Ovary (tissue), 9 donors: Measurements from ENCODE around the gene LRP1. TPM values are rescaled to one million over a fixed set of nuclear protein-coding genes. Genes with fewer than 3 reads are reported as not detected.

Experiments
- DNase-seq, 5 donors: peaks; one replicate each; pipeline ENCODE4 v3.0.0-alpha.2; 2019 to 2020
- H3K27ac ChIP-seq, 2 donors: fragments of 200-600 bp; one replicate each; pipeline versions ENCODE4 v1.5.1 to v1.8.0; 2019 to 2022
- H3K27me3 ChIP-seq: fragments of 200-600 bp; one replicate; pipeline ENCODE4 v1.8.0; 2022
- H3K36me3 ChIP-seq: fragments of 200-600 bp; sonication (generic); one replicate; pipeline ENCODE4 v1.5.1; 2019
- H3K4me1 ChIP-seq: one replicate; pipeline ENCODE4 v1.8.1; 2013; ENCODE audit warnings: mild to moderate bottlenecking, moderate library complexity; ENCODE audit not compliant: insufficient read depth
- H3K4me3 ChIP-seq: fragments of 200-600 bp; sonication (generic); one replicate; pipeline ENCODE4 v1.5.1; 2017
- H3K9me3 ChIP-seq, 2 donors: fragments of 200-600 bp in 1 of 2; sonication (generic) in 1 of 2; one replicate each; pipeline versions ENCODE4 v1.5.1 to v1.8.1; 2013 to 2019; ENCODE audit warnings: mild to moderate bottlenecking in 1 of 2, moderate library complexity in 1 of 2
- EP300 ChIP-seq: sonication (generic); formaldehyde crosslinking; IDR thresholded peaks from one replicate; pipeline ENCODE4 v1.6.1; 2017; ENCODE audit warnings: antibody characterized with exemption
- POLR2A ChIP-seq: fragments of 450-650 bp; IDR thresholded peaks from one replicate; pipeline ENCODE4 v1.6.1; 2017; ENCODE audit warnings: antibody characterized with exemption, mild to moderate bottlenecking, moderate library complexity
- WGBS, 3 donors: extraction: QIAGEN DNeasy Blood & Tissue Kit in 1 of 3; methylation state at CpG; one replicate each; pipeline versions ENCODE4 v1.1.5 to v1.1.7; 2013 to 2017; 5-methylcytosine and 5-hydroxymethylcytosine counted together
- intact Hi-C, 4 donors: fragments of 100-400 bp; cut with DNase I; formaldehyde crosslinking; loops; one replicate each; pipeline versions ENCODE4 v1.11.0 to v1.15.1; 2022 to 2023
- polyA plus RNA-seq, 2 donors: library from polyadenylated mRNA; stranded (reverse); fragments of 200-250 nt in 1 of 2; fragments of 350-450 nt in 1 of 2; fragmentation: Illumina TruSeq in 1 of 2; extraction: RNeasy Lipid Tissue Mini Kit (QIAGEN cat#74804) in 1 of 2; gene quantifications; one replicate each; pipeline ENCODE4 v1.2.3, GENCODE V29; 2013 to 2014
- total RNA-seq, 7 donors: library from RNA; depleted of rRNA in 2 of 7; stranded (reverse); fragments of >200 nt in 2 of 7; fragmentation: NEBNext Ultra II Directional in 3 of 7; extraction: Animal tissue kit (Norgen Biotek cat#: 25700) in 3 of 7; gene quantifications; one replicate each; pipeline versions ENCODE4 v1.1.0 to v1.2.4, GENCODE V29; 2016 to 2023
- TF ChIP-seq, protein P1 (sequence below), 3 donors: fragments of 450-650 bp in 2 of 3; fragments of 200-600 bp in 1 of 3; IDR thresholded peaks; one replicate each; pipeline versions ENCODE4 v1.5.1 to v1.8.0; 2016 to 2022; ENCODE audit warnings: antibody characterized with exemption in 3 of 3, mild to moderate bottlenecking in 1 of 3
- donor health status: DM: no; HTN: no; CAD: no; lungs with moderate emphysema.
- donor health status: DM: no; HTN: no; CAD: no.
- donor health status: Bipolar disorder and iron deficiency.
- donor health status: DM: yes; HTN: yes; CAD: no.
- donor health status: DM: no; HTN: no; CAD: no.
- donor health status: DM: yes; HTN: yes; CAD: no.

Gene LRP1
- total and polyA plus RNA-seq, 9 donors = 76.4 to 640 (median 323) TPM

- Histone ChIP-seq H3K9me3 (no peaks in the 10 kb centered on the region), H3K4me3 (no peak overlapping the region), H3K36me3 (no peaks in the 10 kb centered on the region), H3K4me1 (peaks cover 4% of the 10 kb centered on the region), H3K27me3 (no peaks in the 10 kb centered on the region), H3K27ac (no peak overlapping the region)
- 66 to 71% (median 67%) methylated on average over 13 of the region's 13 CpGs for WGBS, 3 donors
- DNase-seq = no peak
- intact Hi-C loops = loop anchor here in 1 of 4 donors (5.0 kb wide), 1 partner anchor 38 kb away; the partner anchor contains the start of gene LRP1
- TF ChIP-seq, protein P1, sequence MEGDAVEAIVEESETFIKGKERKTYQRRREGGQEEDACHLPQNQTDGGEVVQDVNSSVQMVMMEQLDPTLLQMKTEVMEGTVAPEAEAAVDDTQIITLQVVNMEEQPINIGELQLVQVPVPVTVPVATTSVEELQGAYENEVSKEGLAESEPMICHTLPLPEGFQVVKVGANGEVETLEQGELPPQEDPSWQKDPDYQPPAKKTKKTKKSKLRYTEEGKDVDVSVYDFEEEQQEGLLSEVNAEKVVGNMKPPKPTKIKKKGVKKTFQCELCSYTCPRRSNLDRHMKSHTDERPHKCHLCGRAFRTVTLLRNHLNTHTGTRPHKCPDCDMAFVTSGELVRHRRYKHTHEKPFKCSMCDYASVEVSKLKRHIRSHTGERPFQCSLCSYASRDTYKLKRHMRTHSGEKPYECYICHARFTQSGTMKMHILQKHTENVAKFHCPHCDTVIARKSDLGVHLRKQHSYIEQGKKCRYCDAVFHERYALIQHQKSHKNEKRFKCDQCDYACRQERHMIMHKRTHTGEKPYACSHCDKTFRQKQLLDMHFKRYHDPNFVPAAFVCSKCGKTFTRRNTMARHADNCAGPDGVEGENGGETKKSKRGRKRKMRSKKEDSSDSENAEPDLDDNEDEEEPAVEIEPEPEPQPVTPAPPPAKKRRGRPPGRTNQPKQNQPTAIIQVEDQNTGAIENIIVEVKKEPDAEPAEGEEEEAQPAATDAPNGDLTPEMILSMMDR (IDR thresholded peaks at IDR 0.05) = no peak
- TF ChIP-seq EP300 (no peak), POLR2A (no peak)
These were observed 36.8 kb downstream of the LRP1 start for GRCh38 chr12:57164966-57165625.

DNA sequence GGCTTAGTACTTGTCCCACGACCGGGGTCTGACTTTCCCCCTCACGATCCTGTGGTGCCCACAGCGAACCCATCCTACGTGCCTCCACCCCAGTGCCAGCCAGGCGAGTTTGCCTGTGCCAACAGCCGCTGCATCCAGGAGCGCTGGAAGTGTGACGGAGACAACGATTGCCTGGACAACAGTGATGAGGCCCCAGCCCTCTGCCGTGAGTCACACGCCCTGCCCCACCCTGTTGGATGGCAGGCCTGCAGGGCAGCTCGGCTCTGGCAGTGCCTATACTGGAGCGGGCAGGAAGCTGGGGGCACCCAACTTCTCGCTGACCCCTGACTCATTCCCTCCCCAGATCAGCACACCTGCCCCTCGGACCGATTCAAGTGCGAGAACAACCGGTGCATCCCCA, 37.5 kb downstream of the LRP1 start:
- WGBS, 3 donors = 85 to 89% (median 88%) methylated on average over 19 of the region's 19 CpGs
- no peaks in the 10 kb centered on the region for H3K9me3 ChIP-seq
- H3K27me3 ChIP-seq = no peaks in the 10 kb centered on the region
- DNase-seq = peak in 2 of 5 donors; percentile 24 to 39
- peaks cover 4% of the 10 kb centered on the region for H3K4me1 ChIP-seq
- no peaks in the 10 kb centered on the region for H3K36me3 ChIP-seq
- no peak overlapping the region for H3K4me3 ChIP-seq
- intact Hi-C loops = loop anchor here in 1 of 4 donors (5.0 kb wide), 1 partner anchor 38 kb away; the partner anchor contains the start of gene LRP1
- TF ChIP-seq EP300 = no peak
- TF ChIP-seq, protein P1 (IDR thresholded peaks at IDR 0.05) = no peak
- TF ChIP-seq POLR2A = no peak
- no peak overlapping the region for H3K27ac ChIP-seq

- Histone ChIP-seq H3K27me3 (no peaks in the 10 kb centered on the region), H3K4me3 (no peak overlapping the region), H3K9me3 (no peaks in the 10 kb centered on the region), H3K4me1 (peaks cover 6% of the 10 kb centered on the region), H3K27ac (peak overlapping the region in 1 of 2 donors; percentile 21), H3K36me3 (no peaks in the 10 kb centered on the region)
- DNase-seq = peak in 1 of 5 donors; percentile 32
- TF ChIP-seq, protein P1 (IDR thresholded peaks at IDR 0.05) = no peak
- TF ChIP-seq EP300 (no peak), POLR2A (no peak)
- intact Hi-C loops = loop anchor here in 1 of 4 donors (5.0 kb wide), 1 partner anchor 40 kb away; the partner anchor contains the start of gene LRP1
- 51 to 55% (median 52%) methylated on average over 10 of the region's 10 CpGs for WGBS, 3 donors
These were observed 38.7 kb downstream of the LRP1 start for GRCh38 chr12:57166971-57167371.

DNA sequence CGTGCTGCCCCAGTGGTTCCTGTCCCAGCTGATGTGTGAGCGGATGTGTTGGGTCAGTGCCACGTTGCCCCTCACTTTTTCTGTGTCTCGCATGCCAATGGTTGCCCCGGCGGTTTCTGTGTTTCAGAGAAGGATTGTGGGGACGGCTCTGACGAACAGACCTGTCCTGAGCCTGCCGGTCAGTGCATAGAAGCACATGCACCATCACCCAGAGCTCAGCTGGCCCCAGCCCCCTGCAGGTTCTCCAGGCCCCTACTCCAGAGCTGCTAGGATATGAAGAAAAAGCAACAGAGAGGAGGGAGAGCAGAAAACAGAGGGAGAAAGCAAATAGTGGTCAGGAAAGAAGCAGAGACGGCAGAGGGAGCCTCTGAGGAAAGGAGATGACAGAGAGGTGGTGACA, 39.8 kb downstream of the LRP1 start:
- no peak for TF ChIP-seq EP300
- no peak for TF ChIP-seq POLR2A
- TF ChIP-seq, protein P1 (IDR thresholded peaks at IDR 0.05) = no peak
- Histone ChIP-seq H3K9me3 (no peaks in the 10 kb centered on the region), H3K36me3 (no peaks in the 10 kb centered on the region), H3K4me1 (peaks cover 6% of the 10 kb centered on the region), H3K27ac (peak overlapping the region in 1 of 2 donors; percentile 54), H3K4me3 (no peak overlapping the region), H3K27me3 (no peaks in the 10 kb centered on the region)
- intact Hi-C loops = loop anchor here in 2 of 4 donors (2.0 to 5.0 kb wide), 2 partner anchors 13 to 41 kb away; partner anchors contain the start of gene LRP1 (in 1 of the 2)
- WGBS, 3 donors = 66 to 69% (median 67%) methylated on average over 10 of the region's 10 CpGs
- DNase-seq = no peak
